GM13976 (cell line): ENCODE measurements around the gene VAMP5.

Experiments
- DNase-seq: peaks from one replicate; pipeline ENCODE4 v3.0.0; 2012; ENCODE audit warnings: low spot score
- in situ Hi-C: fragments of 300-500 bp; cut with MboI; formaldehyde crosslinking; loops from one replicate; pipeline ENCODE4 v1.12.0; 2022; ENCODE audit warnings: low sequenced_read_pairs, mixed read lengths, inconsistent platforms; ENCODE audit not compliant: unreplicated experiment
- TF ChIP-seq, protein P1 (sequence below): IDR thresholded peaks from 2 replicates; pipeline ENCODE4 v1.5.1; 2012; ENCODE audit warnings: borderline replicate concordance, mild to moderate bottlenecking; ENCODE audit not compliant: insufficient read depth; ENCODE audit errors: extremely low read depth, missing control alignments, control extremely low read depth

VAMP5 gene

DNA sequence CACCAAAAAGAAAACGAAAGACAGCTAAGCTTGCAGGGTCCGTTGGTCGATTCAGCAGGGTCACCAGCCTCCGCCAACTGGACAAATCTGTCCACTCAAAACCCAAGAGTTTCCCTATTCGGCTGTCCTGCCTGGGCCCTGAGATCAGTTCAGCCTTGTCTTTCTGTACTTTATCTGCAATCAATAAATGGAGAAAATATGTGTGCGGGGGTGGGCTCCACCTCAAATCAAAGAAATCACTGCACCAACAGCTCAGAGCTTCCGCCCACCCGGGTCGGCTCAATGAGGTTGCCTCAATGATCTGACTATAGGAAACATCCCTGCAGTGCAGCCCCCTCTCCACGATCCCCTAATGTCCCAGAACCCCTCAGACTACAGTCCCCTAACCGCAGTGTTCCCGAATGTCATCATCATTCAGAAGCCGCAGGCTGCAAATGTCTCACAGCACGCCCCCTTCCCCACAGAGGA is 23.4 kb upstream of the VAMP5 start:
- peak; percentile 24 for DNase-seq
- TF ChIP-seq, protein P1, sequence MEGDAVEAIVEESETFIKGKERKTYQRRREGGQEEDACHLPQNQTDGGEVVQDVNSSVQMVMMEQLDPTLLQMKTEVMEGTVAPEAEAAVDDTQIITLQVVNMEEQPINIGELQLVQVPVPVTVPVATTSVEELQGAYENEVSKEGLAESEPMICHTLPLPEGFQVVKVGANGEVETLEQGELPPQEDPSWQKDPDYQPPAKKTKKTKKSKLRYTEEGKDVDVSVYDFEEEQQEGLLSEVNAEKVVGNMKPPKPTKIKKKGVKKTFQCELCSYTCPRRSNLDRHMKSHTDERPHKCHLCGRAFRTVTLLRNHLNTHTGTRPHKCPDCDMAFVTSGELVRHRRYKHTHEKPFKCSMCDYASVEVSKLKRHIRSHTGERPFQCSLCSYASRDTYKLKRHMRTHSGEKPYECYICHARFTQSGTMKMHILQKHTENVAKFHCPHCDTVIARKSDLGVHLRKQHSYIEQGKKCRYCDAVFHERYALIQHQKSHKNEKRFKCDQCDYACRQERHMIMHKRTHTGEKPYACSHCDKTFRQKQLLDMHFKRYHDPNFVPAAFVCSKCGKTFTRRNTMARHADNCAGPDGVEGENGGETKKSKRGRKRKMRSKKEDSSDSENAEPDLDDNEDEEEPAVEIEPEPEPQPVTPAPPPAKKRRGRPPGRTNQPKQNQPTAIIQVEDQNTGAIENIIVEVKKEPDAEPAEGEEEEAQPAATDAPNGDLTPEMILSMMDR, result no peak
- in situ Hi-C loops, result no loop called here

DNA sequence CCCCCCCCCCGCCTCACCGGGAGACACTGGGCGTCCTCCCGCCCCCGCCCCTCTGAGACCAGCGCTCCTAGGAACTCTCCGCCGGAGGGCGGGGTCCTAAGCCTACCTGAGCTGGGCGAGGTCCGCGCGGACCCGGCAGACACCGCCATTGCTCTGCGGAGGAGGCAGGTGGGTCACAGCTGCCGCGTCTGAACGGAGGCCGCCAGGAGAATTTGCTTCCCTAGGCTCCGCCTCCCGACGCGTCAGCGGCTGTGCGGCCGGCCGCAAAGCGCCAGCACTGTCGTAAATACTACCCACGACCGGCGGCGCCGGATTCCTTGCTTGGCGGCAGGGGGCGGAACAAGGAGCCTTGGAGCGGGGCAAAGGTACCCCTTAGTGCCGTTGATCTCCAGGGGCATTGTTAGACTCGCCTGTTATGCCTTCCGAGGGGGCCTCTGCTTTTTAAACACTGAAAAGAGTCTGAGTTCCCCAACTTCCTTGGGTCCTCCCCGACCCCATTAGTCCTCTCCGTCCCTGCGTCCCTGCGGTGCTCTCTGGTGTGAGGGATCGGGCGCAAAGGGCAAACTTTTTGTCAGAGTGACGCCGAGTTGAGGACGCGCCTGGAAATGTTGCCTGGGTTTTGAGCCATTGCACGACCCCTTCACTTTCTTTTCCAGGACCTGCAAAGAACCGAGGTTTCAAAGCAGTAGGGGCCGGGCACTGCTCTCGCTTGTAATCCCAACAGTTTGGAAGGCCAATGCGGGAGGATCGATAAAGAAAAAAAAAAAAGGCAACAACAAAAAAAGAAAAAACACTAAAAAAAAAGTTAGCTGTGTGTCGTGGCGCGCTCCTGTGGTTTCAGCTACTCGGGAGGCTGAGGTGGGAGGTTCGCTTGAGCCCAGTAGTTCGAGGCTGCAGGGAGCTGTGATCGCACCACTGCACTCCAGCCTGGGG is 22.7 kb upstream of the VAMP5 start, which contains the start of gene GGCX:
GGCX (minus strand) TSS at position 214 of the 933 bp plus-strand sequence; CDS start at position 149, 65 bp downstream.
- TF ChIP-seq, protein P1, result no peak
- in situ Hi-C loops, result no loop called here
- peak; percentile 96 for DNase-seq

DNA sequence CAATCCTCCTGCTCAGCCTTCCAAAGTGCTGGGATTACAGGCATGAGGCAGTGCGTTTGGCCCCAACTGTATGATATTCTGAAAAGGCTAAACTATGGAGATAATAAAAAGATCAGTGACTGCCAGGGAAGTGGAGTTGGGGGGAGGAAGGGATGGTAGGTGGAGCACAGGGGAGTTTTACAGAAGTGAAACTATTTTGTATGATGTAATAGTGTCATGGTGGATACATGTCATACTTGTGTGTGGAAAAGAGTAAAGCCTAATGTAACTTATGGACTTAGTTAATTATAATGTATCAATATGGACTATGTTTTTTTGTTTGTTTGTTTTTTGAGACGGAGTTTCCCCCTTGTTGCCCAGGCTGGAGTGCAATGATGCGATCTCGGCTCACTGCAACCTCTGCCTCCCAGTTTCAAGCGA is 20.1 kb upstream of the VAMP5 start:
- in situ Hi-C loops, result no loop called here
- DNase-seq, result peak; percentile 58
- TF ChIP-seq, protein P1, result no peak

DNA sequence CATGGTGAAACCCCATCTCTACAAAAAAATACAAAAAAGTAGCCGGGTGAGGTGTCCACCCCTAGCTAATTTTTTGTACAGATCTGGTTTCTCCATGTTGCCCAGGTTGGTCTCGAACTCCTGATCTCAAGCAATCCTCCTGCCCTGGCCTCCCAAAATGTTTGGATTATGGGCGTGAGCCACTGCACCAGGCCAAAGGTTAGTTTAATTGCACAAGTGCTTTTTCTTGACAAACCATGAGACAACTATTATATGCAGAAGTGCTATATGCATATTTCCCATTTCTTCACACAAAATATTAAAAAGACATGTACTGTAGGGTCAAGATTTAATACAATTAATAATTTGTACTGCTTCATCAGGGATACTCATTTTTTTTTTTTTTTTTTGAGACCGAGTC is 18.0 kb upstream of the VAMP5 start:
- TF ChIP-seq, protein P1, result no peak
- DNase-seq, result no peak
- in situ Hi-C loops, result no loop called here

DNA sequence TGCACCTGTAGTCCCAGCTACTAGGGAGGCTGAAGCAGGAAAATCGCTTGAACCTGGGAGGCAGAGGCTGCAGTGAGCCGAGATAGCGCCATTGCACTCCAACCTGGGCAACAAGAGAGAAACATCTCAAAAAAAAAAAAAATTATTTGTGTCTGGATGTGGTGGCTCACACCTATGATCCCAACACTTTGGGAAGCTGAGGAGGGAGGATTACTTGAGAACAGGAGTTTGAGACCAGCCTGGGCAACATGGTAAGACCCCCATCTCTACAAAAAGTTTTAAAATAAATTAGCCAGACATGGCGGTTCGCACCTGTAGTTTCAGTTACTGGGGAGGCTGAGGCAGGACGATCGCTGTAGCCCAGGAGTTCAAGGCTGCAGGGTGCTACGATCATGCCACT is 8.5 kb upstream of the VAMP5 start:
- in situ Hi-C loops, result no loop called here
- TF ChIP-seq, protein P1, result no peak
- no peak for DNase-seq

DNA sequence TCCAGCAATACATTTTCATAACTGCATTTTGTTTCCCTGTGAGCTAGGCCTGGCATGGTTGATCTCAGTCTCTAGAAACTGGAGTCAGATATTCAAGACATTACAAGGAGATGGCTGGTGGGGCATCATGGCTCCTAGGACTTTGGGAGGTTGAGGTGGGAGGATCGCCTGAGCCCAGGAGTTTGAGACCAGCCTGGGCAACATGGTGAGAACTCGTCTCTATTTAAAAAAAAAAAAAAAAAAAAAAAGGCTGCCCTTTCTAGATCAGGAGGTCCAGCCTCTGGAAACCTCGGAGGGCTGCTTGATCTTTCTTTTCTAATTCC is 7.2 kb upstream of the VAMP5 start:
- no peak for DNase-seq
- TF ChIP-seq, protein P1, result no peak
- in situ Hi-C loops, result no loop called here
